Esophagus squamous epithelium (tissue), 5 donors: ENCODE data around the gene MESP1. TPM values are rescaled to one million over a fixed set of nuclear protein-coding genes. Genes with fewer than 3 reads are reported as not detected.

Experiments used
- DNase-seq: peaks from one replicate; lab custom pipeline; 2025; lab: John Stamatoyannopoulos, UW
- H3K27ac ChIP-seq, 4 donors: fragments of 200-600 bp; sonication (generic); one replicate each; pipeline ENCODE4 v1.5.1; 2016 to 2019; ENCODE audit warnings: mild to moderate bottlenecking in 1 of 4
- H3K27me3 ChIP-seq, 4 donors: fragments of 200-600 bp; sonication (generic); 1 replicate in 3 of 4; 2 replicates in 1 of 4; pipeline versions ENCODE4 v1.5.1 to v1.6.0; 2017 to 2021; ENCODE audit warnings: antibody characterized with exemption in 1 of 4
- H3K36me3 ChIP-seq, 3 donors: fragments of 200-600 bp; sonication (generic); one replicate each; pipeline ENCODE4 v1.5.1; 2016 to 2019
- H3K4me1 ChIP-seq, 3 donors: fragments of 200-600 bp; sonication (generic); one replicate each; pipeline ENCODE4 v1.5.1; 2017 to 2019
- H3K4me3 ChIP-seq, 4 donors: fragments of 200-600 bp; sonication (generic); 1 replicate in 3 of 4; 2 replicates in 1 of 4; pipeline ENCODE4 v1.5.1; 2016 to 2019; ENCODE audit warnings: mild to moderate bottlenecking in 2 of 4, moderate library complexity in 1 of 4
- H3K9me3 ChIP-seq, 3 donors: fragments of 200-600 bp; sonication (generic); one replicate each; pipeline ENCODE4 v1.5.1; 2016 to 2019
- CTCF ChIP-seq, 6 experiments: fragments of 450-650 bp in 4 of 6; fragments of 200-600 bp in 2 of 6; sonication (generic) in 2 of 6; IDR thresholded peaks; one replicate each; pipeline ENCODE4 v1.5.1; 2016 to 2019; ENCODE audit warnings: antibody characterized with exemption in 6 of 6, mild to moderate bottlenecking in 4 of 6, moderate library complexity in 4 of 6
- POLR2A ChIP-seq, 4 donors: fragments of 450-650 bp; IDR thresholded peaks; one replicate each; pipeline ENCODE4 v1.6.1; 2017; ENCODE audit warnings: antibody characterized with exemption in 4 of 4, mild to moderate bottlenecking in 4 of 4, moderate library complexity in 3 of 4
- WGBS, 2 donors: methylation state at CpG; one replicate each; pipeline ENCODE4 v1.1.5; 2018; 5-methylcytosine and 5-hydroxymethylcytosine counted together
- intact Hi-C: fragments of 100-400 bp; cut with DNase I; formaldehyde crosslinking; loops from one replicate; pipeline ENCODE4 v1.15.0; 2022
- small RNA-seq, 4 donors: library from RNA; depleted of rRNA; stranded (forward); fragments of <200 nt; gene quantifications; one replicate each; pipeline ENCODE3, GENCODE V24; 2016
- total RNA-seq, 4 donors: library from RNA; depleted of rRNA; stranded (reverse); fragments of >200 nt; gene quantifications; one replicate each; pipeline ENCODE4 v1.1.0, GENCODE V29; 2016
- donor health status: DM: yes; HTN: yes; CAD: no.

The MESP1 gene
- total RNA-seq, 4 donors from 2014 or later = 0.23 to 0.42 TPM; not detected in 2

- Histone ChIP-seq H3K27ac (no peak overlapping the region), H3K27me3 (no peaks in the 10 kb centered on the region), H3K4me3 (no peak overlapping the region), H3K36me3 (no peaks in the 10 kb centered on the region), H3K9me3 (no peaks in the 10 kb centered on the region), H3K4me1 (no peaks in the 10 kb centered on the region)
- 70 to 100% methylated on average over 1 to 2 of the region's 2 CpGs for WGBS, 2 donors
- no peak for DNase-seq
- TF ChIP-seq CTCF (IDR thresholded peaks at IDR 0.05) (no peak), POLR2A (IDR thresholded peaks at IDR 0.05) (no peak)
- intact Hi-C loops = no loop called here
These were observed 36.3 kb downstream of the MESP1 start for GRCh38 chr15:89714775-89715174.

GRCh38 chr15:89707577-89707976 is 43.5 kb downstream of the MESP1 start:
- H3K9me3 ChIP-seq = no peaks in the 10 kb centered on the region
- intact Hi-C loops = no loop called here
- no peak overlapping the region for H3K4me3 ChIP-seq
- H3K27me3 ChIP-seq = no peaks in the 10 kb centered on the region
- no peak overlapping the region for H3K27ac ChIP-seq
- no peaks in the 10 kb centered on the region for H3K36me3 ChIP-seq
- 29 to 64% methylated on average over 1 of the region's 1 CpG for WGBS, 2 donors
- no peak for DNase-seq
- TF ChIP-seq POLR2A (IDR thresholded peaks at IDR 0.05) (no peak), CTCF (IDR thresholded peaks at IDR 0.05) (no peak)
- no peaks in the 10 kb centered on the region for H3K4me1 ChIP-seq

GRCh38 chr15:89704411-89704810 is 46.6 kb downstream of the MESP1 start:
- intact Hi-C loops = no loop called here
- no peak overlapping the region for H3K27ac ChIP-seq
- no peaks in the 10 kb centered on the region for H3K9me3 ChIP-seq
- H3K4me3 ChIP-seq = no peak overlapping the region
- DNase-seq = no peak
- no peaks in the 10 kb centered on the region for H3K4me1 ChIP-seq
- H3K27me3 ChIP-seq = peaks cover 0 to 8% (median 0%) of the 10 kb centered on the region in 4 donors
- H3K36me3 ChIP-seq = no peaks in the 10 kb centered on the region
- TF ChIP-seq CTCF (IDR thresholded peaks at IDR 0.05) (no peak), POLR2A (IDR thresholded peaks at IDR 0.05) (no peak)

Small RNA genes lying within 50 kb of the gene (small RNA-seq; reads per million reads assigned to genes)
- 0 reads per million in 4 donors for gene RNU6-132P

Other genes starting within 250 kb of the MESP1 start
- gene TICRR, start 175.8 kb downstream of the MESP1 start, total RNA-seq = 10 to 100 TPM in 2 of 4 donors, 1 to 10 TPM in 2; 8.4 to 33.7 (median 10.1) TPM
- 1 to 10 TPM in 1 of 4 donors, under 1 TPM in 3; 0.35 to 3.4 (median 0.54) TPM for gene KIF7, start 95.8 kb downstream of the MESP1 start, total RNA-seq
- gene PLIN1, start 71.9 kb downstream of the MESP1 start, total RNA-seq = 1 to 10 TPM in 2 of 4 donors, under 1 TPM in 2; 0.26 to 3.6 (median 0.91) TPM
- gene PEX11A, start 60.5 kb downstream of the MESP1 start, total RNA-seq = 1 to 10 TPM; 3.1 to 6.7 (median 5.6) TPM
- not detected for gene WDR93, start 60.4 kb downstream of the MESP1 start, total RNA-seq
- 1 to 10 TPM in 1 of 4 donors, under 1 TPM in 2, not detected in 1; 0.59 to 2.4 (median 0.83) TPM for gene MESP2, start 25.1 kb upstream of the MESP1 start, total RNA-seq
- gene ANPEP, start 63.6 kb upstream of the MESP1 start, total RNA-seq = 10 to 100 TPM in 1 of 4 donors, 1 to 10 TPM in 3; 1.1 to 10.3 (median 3.4) TPM
- 10 to 100 TPM; 18.2 to 49.0 (median 30.3) TPM for gene AP3S2, start 142.7 kb upstream of the MESP1 start, total RNA-seq
- gene ARPIN, start 161.7 kb upstream of the MESP1 start, total RNA-seq = 10 to 100 TPM; 11.0 to 17.9 (median 14.2) TPM